Activated T-cell treated with anti-CD3 and anti-CD28 coated beads for 4 hours (primary cell): ENCODE measurements around the gene ABCC10.
A peak's percentile ranks its signal among the peaks of the same experiment; 100 is the strongest.

Source experiments
- DNase-seq: peaks from one replicate; pipeline ENCODE4 v3.0.0-alpha.2; 2020

ABCC10 gene

GRCh38 chr6:43471399-43471798 is 44.1 kb downstream of the ABCC10 start:
- no peak for DNase-seq

DNA sequence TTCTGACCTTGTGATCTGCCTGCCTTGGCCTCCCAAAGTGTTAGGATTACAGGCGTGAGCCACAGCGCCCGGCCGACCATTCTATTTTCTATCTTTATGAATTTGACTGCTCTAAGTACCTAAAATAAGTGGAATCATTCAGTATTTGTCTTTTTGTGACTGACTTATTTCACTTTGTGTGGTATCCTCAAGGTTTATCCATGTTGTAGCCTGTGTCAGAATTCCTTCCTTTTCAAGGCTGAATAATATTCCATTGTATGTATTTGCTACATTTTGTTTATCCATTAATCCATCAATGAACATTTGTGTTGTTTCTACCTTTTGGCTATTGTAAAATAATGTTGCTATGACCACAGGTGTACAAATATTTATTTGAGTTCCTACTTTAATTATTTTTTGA is 45.2 kb downstream of the ABCC10 start:
- DNase-seq, result no peak

GRCh38 chr6:43475516-43475915 is 48.2 kb downstream of the ABCC10 start:
- DNase-seq, result no peak

DNA sequence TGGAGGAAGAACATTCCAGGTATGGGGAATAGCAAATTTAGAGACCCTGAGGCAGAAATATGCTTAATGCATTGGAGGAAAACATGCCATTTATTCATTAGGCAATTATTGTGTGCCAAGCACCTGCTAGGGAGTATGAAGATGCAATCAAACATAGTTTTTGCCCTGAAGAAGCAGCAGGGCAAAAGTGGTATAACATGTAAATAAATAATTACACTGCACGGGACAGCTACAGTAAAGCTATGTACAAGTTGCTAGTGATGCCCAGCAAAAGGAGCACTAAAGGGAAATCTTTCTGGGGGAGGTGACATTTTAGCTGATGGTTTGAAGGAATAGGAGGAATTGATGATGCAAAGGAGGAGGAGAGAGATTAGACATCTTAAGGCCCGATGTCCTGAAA is 49.4 kb downstream of the ABCC10 start:
- no peak for DNase-seq

DNA sequence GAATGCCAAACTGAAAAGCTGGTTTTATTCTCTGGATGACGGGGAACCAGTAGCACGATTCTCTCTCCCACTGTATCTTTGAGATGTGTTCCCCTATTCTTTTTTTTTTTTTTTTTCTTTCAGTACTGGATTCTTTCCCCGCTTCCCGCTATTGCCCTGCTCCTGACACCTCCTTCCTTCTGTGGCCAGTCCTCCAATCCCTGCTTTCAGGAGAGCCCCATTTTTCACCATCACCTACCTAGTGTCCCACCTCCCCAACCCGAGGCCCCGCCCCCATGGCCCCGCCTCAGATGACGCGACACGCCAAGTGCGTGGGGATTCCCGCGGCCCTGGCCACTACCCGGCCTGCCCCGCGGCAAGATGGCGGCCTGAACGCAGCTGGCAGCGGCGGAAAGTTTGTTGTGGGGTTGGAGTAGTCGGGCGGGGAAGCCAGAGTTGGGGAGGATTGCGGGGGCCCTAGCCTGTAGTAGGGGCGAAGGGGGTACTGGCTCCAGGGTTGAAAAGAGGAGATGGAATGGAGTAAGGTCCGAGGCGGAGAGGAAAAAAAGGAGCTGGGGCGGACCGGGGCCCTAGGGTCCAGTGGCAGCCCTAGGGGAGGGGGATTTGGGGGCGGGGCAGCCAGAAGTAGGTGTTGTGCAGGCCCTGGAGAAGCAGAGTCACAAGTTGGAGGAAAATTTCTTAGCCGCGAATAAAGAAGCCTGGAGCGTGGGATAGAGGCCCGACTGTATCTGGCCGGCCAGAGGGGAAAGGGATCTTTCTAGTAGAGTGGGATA is 50.1 kb downstream of the ABCC10 start, which contains the start of gene TJAP1:
Gene TJAP1 (plus strand): TSS at position 336 of the 773 bp plus-strand sequence. CDS start 21,432 bp downstream, outside the sequence.
- peak; percentile 99 for DNase-seq

- DNase-seq, result no peak
These were observed 50.6 kb downstream of the ABCC10 start for GRCh38 chr6:43478008-43478372.

GRCh38 chr6:43481075-43481474 is 53.7 kb downstream of the ABCC10 start:
- no peak for DNase-seq

- no peak for DNase-seq
These were observed 54.4 kb downstream of the ABCC10 start for GRCh38 chr6:43481591-43482236.

DNA sequence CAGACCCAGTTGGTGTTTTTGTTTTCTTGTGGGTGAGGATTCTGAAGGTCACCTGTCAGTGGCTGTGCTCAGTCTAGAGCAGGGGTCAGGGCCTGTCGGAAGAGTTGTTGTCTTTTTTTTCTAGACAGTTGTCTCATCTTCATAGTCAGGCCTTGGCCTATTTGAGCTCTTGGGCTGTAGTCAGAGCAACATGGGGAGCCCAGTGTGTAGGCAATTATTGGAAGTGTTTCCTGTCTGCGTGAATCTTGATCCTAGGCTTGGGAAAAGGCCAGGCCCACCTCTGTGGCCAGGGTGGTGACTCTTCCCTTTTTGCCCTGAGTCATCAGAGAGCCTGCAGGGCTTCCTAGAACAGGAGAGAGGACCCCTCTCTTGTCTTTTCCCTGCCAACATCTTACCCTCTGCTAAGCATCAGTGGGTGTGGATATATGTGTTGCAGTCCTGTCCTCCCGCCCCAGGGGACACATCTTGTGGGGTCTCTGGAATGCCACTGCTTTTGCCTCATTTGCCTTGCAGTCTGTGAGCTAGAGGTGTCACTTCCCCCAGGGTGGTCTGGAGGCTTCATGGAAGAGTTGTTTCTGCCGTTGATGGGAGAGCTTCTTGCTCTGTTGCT is 61.4 kb downstream of the ABCC10 start:
- DNase-seq, result no peak

DNA sequence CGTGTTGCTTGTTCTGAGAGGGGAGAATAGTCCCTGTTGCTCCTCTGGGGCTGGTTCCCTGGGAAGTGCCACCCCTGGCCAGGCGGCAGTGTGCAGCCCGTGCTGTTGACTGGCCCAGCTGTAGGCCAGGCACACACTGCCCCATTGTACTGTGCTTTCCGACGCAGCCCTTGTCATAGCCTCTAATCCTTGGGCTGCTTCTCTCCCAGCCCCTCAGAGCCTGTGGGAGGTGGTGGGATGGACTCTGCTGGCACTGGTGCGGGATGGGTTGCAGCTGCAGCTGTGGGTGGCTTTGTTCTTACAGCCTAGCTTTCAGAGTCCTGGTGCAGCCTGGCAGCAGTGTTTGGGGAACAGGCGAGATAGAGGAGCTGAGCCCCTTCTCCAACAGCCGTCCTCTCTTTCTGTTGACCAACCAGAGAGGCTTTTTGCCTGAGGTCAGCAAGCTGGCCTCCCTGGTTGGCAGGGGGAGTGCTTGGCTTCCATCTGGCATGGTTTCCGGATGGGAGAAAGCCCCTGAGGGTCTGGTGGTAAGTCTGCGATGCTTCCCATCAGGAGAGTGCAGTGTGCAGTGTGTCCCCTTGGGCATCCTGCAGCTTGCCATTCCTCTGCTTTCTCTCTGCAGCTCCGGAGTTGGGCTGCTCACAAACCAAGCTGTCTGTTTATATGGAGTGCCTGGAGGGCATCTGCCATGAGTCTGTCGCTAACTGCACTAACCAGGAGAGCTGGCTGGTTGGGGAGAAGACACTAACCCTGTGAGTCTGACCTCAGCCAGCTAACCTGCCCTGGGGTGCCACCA is 62.1 kb downstream of the ABCC10 start:
- no peak for DNase-seq

DNA sequence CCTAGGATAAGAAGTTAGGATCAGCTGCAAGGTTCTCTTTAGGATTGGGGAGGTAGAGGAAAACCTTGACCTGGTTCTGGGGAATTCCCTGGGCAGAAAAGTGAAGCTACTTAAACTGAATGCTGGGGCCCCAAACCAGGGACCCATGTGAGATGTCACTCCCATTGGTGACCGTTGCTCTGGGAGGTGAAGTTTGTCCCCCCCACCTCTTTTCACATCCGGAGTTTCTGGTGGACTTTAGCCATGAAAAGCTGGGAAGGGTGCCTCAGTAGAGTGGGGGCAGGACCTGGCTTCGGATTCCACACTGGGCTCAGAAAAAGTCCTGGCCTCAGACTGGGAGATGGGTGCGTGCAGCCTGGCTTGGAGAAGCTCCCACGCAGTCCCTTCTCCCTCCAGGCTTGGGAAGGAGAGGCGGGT is 63.2 kb downstream of the ABCC10 start:
- no peak for DNase-seq

DNA sequence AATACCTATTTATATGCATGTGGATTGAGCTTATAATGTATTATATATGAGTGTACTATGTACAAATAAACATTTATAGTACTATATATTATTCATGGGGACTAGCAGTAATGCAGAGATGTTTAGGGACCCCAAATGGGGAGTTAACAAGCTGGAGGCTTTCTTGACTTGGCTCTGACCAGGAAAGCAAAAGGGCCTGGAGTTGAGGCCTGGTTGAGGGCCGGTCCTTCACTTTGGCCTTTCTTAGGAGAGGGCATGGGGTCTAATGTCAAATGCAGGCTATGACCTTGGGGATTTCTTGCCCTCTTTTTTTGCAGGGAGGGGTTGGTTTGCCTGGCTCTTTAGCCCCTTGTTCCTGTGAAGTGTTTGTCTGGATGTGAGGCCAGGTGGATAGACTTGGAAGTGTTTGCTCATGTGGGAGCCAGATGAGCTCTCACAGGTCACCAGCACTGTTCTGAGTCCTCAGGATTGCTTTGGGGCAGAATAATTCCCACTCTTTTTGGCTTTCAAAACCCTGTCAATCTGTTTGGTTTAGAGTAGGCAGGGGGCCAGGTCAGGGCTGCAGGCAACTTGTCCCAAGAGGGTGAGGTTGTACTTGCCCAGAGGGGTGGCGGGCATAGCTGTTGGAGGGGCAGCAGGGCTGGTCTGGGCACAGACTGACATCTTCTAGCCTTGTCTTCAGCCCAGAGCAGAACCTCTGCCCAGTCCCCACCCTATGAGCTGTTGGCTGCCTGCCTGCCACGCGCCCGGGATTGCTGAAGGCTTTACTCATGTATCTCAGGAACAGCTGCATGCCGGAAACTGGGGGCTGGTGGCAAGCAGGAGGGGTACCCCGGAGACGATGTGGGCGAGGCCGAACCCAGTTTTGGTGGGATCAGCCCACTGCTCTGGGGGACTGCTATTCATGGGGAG is 64.7 kb downstream of the ABCC10 start:
- no peak for DNase-seq

- no peak for DNase-seq
These were observed 65.3 kb downstream of the ABCC10 start for GRCh38 chr6:43492673-43493072.

- no peak for DNase-seq
These were observed 65.9 kb downstream of the ABCC10 start for GRCh38 chr6:43493230-43493629.

DNA sequence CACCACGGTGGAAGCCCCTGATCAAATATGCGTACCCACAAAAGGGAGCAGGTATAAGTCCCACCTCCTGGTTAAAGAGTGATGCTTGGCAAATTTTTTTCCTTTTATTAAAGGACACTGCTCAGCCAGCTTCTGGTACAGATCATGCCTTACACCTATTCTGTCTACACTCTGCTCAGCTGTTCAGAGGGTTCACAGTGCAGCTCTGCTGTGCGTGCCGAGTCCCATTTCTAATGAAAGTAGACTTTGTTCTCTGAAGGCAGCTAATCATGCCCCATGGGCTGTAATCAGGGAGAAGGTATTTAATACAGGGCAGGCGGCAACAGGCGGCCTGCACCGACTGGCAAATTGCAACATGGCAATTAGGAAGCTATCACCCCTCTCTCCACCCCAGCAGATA is 66.5 kb downstream of the ABCC10 start:
- DNase-seq, result no peak

GRCh38 chr6:43494321-43494720 is 67.0 kb downstream of the ABCC10 start:
- DNase-seq, result no peak

GRCh38 chr6:43494766-43495165 is 67.4 kb downstream of the ABCC10 start:
- no peak for DNase-seq

DNA sequence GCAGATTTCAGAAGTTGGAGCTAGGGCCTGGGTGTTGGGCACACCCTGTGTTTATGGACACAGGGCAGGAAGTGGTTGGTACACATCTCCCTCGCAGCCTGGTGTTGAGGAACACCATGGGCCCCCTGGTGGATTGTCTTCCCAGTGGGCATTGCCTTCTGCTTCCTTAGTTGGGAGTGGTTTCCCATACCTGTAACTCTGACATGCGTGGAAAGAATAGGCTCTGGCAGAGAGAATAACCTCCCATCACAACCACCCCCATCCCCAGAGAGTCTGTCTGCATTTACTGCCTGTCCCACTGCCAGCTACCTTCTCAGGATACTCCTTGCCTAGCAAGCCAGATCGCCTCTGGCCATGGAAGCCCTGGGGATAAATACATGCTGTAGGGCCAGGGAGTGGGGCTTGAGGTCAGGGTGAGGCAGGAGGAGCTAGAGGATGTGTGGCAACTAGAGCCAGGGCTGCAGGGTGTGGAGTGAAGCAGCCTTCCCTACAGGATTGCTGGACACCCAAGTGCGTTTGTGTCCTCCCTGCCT is 68.1 kb downstream of the ABCC10 start:
- no peak for DNase-seq

DNA sequence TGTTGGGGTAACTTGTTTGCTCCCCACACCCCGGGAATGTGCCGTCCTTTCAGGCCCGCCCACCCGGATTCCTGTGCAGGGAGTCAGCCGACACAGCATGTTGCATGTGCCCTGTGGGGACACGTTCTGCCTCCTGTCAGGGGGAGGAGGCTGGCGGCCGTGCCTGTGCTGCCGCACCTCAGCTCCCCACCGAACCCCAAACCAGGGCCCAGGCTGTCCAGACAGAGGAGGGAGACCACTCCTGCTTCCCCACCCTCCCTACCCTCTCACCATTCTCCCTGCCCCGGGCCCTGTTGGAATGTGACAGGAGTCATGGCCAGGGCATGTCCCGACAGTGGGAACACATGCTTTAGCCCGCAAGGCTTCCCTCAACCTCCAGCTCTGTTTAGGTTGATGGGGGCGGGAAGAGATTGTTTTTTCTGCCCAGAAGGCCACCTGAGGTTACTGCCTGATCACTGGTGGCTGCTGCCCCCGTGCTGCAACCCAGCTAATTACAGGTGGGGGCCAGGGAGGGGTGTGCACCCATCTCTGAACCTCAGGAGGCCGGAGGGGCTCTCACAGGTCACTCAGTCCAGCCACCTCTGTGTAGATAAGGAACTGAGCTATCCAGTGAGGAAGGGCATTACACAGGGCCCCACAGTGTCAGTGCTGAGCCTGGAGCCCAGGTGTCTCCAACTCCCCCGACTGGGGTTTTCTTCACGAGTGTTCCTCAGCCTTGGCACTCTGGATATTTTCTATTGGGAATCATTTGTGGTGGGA is 69.2 kb downstream of the ABCC10 start:
- no peak for DNase-seq

- DNase-seq, result no peak
These were observed 69.7 kb downstream of the ABCC10 start for GRCh38 chr6:43497129-43497396.

GRCh38 chr6:43497689-43498088 is 70.3 kb downstream of the ABCC10 start:
- DNase-seq, result no peak
